NCI-H2171 treated with DMSO at 0.1 percent for 48 hours (cell line): ENCODE results near the gene ZDHHC18.
"Not testable (repeated sequence)": the region's sequence is repeated elsewhere in the genome, so short reads cannot be mapped to it uniquely, and the experiment has no call there.

ENCODE experiments used
- DNase-seq: peaks from one replicate; lab custom pipeline; 2025; lab: John Stamatoyannopoulos, UW

ZDHHC18 gene

DNA sequence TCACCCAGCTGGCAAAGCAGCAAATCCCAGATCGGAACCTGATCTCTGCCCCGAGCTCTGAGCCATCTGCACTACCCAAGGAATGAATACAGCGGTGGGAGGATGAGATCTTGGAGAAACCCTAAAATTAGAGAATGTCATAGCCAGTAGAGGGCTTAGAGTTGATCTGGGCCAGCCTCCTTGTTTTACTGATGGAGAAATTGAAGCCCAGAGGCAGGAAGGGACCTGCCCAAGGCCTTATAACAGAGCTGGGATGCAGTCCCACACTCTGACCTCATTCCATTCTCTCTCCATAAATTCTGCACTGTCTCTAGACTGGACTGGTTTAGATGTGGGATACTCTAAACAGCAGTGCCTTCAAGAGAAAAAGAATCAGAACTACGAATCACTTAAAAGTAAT is 31.7 kb downstream of the ZDHHC18 start:
- peak; percentile 96 for DNase-seq

- no peak for DNase-seq
These were observed 32.6 kb downstream of the ZDHHC18 start for GRCh38 chr1:26858891-26859640.

GRCh38 chr1:26861286-26861701 is 34.8 kb downstream of the ZDHHC18 start:
- no peak for DNase-seq

DNA sequence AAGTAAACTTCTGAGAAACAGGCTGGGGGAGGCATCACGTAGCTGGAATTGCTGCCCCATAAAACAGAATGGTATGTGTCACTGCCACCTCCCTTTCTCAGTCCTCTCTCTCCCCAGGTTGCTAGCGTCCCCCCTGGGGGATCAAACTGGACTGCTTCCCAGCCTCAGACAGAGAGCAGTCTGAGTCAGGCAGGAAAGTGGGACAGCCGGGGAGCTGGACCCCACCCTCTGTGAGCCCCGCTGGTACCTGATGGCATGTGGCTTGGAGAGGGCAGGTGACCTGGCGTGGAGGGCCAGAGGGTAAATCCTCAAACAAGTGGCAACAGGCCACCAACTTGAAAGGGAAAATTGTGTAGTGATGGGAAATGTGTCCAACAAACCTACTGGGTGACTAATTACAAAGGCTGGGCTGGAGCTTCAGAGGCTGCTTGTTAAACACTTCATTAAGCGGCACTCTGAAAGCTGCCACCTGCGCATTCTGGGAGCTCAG is 35.4 kb downstream of the ZDHHC18 start:
- peak; percentile 63 for DNase-seq

DNA sequence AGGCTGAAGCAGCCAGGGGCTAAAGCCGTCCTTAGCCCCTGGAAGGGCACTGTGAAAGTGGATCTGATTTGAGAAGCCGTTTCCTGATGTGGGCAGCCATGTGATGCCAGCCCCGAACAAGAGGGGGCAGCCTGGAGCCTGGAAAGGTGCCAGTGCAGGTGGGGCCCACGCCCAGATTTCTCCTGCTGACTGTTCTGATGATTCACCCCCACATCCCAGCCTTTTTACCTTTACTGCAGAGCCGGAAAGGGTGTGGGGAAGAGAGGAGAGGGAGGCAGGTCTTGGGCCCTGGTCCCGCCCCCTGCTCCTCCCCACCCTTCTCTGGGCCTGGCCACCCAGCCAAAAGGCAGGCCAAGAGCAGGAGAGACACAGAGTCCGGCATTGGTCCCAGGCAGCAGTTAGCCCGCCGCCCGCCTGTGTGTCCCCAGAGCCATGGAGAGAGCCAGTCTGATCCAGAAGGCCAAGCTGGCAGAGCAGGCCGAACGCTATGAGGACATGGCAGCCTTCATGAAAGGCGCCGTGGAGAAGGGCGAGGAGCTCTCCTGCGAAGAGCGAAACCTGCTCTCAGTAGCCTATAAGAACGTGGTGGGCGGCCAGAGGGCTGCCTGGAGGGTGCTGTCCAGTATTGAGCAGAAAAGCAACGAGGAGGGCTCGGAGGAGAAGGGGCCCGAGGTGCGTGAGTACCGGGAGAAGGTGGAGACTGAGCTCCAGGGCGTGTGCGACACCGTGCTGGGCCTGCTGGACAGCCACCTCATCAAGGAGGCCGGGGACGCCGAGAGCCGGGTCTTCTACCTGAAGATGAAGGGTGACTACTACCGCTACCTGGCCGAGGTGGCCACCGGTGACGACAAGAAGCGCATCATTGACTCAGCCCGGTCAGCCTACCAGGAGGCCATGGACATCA is 36.5 kb downstream of the ZDHHC18 start, which contains the start of gene SFN:
Gene SFN (plus strand): TSS at position 369 of the 904 bp plus-strand sequence. CDS start 64 bp downstream, at position 433.
- DNase-seq: peak; percentile 79

DNA sequence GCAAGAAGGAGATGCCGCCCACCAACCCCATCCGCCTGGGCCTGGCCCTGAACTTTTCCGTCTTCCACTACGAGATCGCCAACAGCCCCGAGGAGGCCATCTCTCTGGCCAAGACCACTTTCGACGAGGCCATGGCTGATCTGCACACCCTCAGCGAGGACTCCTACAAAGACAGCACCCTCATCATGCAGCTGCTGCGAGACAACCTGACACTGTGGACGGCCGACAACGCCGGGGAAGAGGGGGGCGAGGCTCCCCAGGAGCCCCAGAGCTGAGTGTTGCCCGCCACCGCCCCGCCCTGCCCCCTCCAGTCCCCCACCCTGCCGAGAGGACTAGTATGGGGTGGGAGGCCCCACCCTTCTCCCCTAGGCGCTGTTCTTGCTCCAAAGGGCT is 37.2 kb downstream of the ZDHHC18 start:
- DNase-seq: no peak

DNA sequence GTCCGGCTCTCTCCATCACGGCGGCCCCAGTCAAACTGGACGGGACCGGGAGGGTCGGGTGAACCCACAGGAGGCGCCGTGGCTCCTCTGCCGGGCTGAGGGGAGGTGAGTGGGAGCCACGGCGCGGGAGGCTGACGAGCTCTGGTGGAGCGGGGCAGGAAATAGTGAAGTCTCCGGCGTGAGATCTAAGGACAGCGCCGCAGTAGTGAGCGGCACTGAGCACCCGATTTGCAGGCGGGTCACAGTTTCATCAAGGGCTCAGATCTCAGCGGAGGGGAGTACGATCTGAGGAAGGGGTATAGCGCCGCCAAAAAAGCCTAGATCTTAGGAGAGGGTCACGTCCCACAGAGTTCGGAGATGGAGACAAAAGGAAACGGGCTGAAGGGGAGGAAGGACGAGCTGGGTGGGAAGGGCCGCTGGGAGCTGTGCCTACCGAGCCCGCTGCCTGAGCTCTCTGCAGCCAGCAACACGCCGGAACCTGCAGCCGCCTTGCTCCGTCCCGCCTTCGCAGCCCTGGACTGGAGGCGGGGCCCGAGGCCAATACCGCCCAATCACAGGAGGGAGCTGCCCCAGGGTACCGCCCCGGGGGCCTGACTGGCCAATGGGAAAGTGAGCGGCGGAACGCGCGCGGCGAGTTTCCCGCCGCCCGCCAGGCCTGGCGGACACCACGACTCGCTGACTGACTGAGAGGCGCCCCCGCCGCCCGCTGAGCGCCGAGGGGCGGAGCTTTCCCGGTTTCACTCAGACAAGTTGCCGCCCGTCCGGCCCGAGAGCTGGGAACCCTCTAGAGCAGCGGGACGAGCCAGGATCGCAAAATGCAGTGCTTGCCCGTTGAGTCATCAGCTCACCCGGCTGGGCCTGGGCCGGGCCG is 38.4 kb downstream of the ZDHHC18 start:
- peak; percentile 98 for DNase-seq

DNA sequence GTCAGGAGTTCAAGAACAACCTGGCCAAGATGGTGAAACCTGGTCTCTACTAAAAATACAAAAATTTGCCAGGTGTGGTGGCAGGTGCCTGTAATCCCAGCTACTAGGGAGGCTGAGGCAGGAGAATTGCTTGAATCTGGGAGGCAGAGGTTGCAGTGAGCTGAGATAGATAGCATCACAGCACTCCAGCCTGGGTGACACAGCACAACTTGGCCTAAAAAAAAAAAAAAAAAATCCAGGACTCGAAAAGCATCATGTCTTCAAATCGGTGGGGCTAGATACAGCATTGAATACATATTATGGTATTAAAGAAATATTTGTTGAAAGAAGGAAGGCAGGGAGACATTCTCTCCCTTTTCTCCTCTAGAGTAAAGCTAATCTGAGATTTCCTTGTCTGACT is 46.6 kb downstream of the ZDHHC18 start:
- not testable (repeated sequence) for DNase-seq

DNA sequence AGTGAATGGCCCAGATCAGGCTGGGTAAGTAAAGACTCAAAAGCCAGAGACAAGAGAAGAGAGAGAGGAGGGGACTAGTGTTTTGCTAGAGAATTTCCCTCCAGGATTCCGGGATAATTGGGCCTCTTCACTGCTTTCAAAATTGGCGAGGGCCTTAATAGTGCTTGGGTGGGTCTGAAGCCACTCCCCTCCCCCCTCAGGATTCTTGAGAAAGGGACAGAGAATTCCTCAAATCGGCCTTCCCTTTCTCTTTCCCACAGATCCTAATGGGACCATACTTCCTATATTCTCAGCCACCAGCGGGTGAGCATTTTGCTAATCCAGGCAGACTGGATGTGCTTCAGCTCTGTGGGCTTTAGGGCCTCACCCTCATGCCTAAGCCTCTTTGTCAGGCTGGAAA is 48.4 kb downstream of the ZDHHC18 start:
- no peak for DNase-seq

GRCh38 chr1:26877326-26877725 is 50.8 kb downstream of the ZDHHC18 start:
- DNase-seq: no peak

- no peak for DNase-seq
These were observed 53.3 kb downstream of the ZDHHC18 start for GRCh38 chr1:26879793-26880192.

DNA sequence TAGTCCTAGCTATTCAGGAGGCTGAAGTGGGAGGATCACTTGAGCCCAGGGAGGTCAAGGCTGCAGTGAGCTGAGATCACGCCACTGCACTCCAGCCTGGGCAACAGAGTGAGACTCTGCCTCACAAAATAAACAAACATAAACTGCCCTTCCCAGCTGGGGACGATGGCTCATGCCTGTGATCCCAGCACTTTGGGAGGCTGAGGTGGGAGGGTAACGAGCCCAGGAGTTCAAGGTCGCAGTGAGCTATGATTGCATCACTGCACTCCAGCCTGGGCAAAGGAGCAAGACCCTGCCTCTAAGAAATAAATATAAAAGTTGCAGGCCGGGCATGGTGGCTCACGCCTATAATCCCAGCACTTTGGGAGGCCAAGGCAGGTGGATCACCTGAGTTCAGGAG is 55.1 kb downstream of the ZDHHC18 start:
- not testable (repeated sequence) for DNase-seq

- no peak for DNase-seq
These were observed 56.4 kb downstream of the ZDHHC18 start for GRCh38 chr1:26882696-26883463.

DNA sequence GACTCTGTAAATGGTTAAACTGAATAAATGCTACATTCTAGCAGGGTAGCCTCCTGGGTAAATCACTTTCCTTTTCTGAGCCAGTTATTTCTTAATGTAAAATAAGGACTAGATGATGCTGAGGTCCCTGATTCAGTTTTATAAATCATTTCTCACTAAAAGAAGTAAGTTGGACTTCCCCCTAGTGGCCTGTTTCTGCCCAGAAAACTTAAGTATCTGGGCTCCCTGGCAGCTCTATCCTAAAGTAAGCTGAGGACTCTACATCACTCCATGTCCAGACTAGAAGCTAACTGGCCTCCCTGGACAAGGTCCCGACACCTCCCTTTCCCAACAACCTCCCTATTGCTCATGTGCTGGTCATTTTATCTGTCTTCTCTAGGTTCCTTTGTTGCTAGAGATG is 60.6 kb downstream of the ZDHHC18 start:
- DNase-seq: peak; percentile 16

GRCh38 chr1:26888231-26888630 is 61.7 kb downstream of the ZDHHC18 start:
- DNase-seq: no peak

GRCh38 chr1:26889551-26890466 is 63.3 kb downstream of the ZDHHC18 start, which contains the start of gene GPN2:
Gene GPN2 (minus strand): TSS chr1:26890283. CDS start chr1:26890096, 187 bp downstream.
- DNase-seq: peak; percentile 75

GRCh38 chr1:26890467-26890796 is 63.9 kb downstream of the ZDHHC18 start:
- no peak for DNase-seq

DNA sequence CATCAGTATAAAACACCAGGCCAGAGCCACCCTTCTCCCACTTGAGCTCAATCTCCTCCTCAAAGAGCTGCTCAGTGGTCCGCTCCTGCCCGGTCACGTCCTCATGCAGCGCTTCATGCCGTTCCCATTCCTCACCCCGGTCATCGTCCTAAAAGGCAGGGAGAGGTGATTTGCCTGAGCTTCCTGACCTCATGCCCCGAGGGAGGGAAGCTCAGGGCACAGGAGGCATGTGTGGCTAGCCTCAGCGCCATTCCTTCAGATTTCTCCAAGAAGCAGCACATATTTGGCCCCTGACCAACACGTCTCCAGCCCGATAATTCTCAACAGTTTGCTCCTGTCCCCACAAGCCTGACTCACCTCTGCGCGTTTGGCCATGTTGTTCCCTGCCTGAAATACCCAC is 67.8 kb downstream of the ZDHHC18 start:
- DNase-seq: no peak

GRCh38 chr1:26897351-26897750 is 70.9 kb downstream of the ZDHHC18 start:
- DNase-seq: no peak
